ENCODE results near the gene CCDC92. TPM values are rescaled to one million over a fixed set of nuclear protein-coding genes. Genes with fewer than 3 reads are reported as not detected.

Gene CCDC92
- total RNA-seq, 1 donor from 2014 or later = 55.1 TPM

- no peak for DNase-seq (ENCODE audit: extremely low spot score, unreplicated experiment)
- Mint-ChIP-seq H3K4me1 (ENCODE audit: unreplicated experiment) (peaks cover 37% of the 10 kb centered on the region), H3K27ac (ENCODE audit: unreplicated experiment) (no peak overlapping the region), H3K27me3 (ENCODE audit: unreplicated experiment) (no peaks in the 10 kb centered on the region), H3K9me3 (ENCODE audit: unreplicated experiment) (no peaks in the 10 kb centered on the region), H3K36me3 (ENCODE audit: unreplicated experiment) (peaks cover 38% of the 10 kb centered on the region), H3K4me3 (ENCODE audit: unreplicated experiment) (no peak overlapping the region)
- no peak for TF ChIP-seq CTCF (IDR thresholded peaks at IDR 0.05)
Measured at GRCh38 chr12:123990511-123990910, 17.9 kb upstream of the CCDC92 start.

GRCh38 chr12:123989753-123990152 lies 17.1 kb upstream of the CCDC92 start:
- no peak overlapping the region for H3K4me3 Mint-ChIP-seq (ENCODE audit: unreplicated experiment)
- no peaks in the 10 kb centered on the region for H3K27me3 Mint-ChIP-seq (ENCODE audit: unreplicated experiment)
- TF ChIP-seq CTCF (IDR thresholded peaks at IDR 0.05) = no peak
- peaks cover 38% of the 10 kb centered on the region for H3K36me3 Mint-ChIP-seq (ENCODE audit: unreplicated experiment)
- no peak overlapping the region for H3K27ac Mint-ChIP-seq (ENCODE audit: unreplicated experiment)
- H3K4me1 Mint-ChIP-seq (ENCODE audit: unreplicated experiment) = peaks cover 38% of the 10 kb centered on the region
- no peaks in the 10 kb centered on the region for H3K9me3 Mint-ChIP-seq (ENCODE audit: unreplicated experiment)
- no peak for DNase-seq (ENCODE audit: extremely low spot score, unreplicated experiment)

- no peak overlapping the region for H3K4me3 Mint-ChIP-seq (ENCODE audit: unreplicated experiment)
- no peak for DNase-seq (ENCODE audit: extremely low spot score, unreplicated experiment)
- H3K27ac Mint-ChIP-seq (ENCODE audit: unreplicated experiment) = no peak overlapping the region
- no peak for TF ChIP-seq CTCF (IDR thresholded peaks at IDR 0.05)
- peaks cover 38% of the 10 kb centered on the region for H3K36me3 Mint-ChIP-seq (ENCODE audit: unreplicated experiment)
- peaks cover 36% of the 10 kb centered on the region for H3K4me1 Mint-ChIP-seq (ENCODE audit: unreplicated experiment)
- H3K27me3 Mint-ChIP-seq (ENCODE audit: unreplicated experiment) = no peaks in the 10 kb centered on the region
- H3K9me3 Mint-ChIP-seq (ENCODE audit: unreplicated experiment) = no peaks in the 10 kb centered on the region
Measured at GRCh38 chr12:123989168-123989567, 16.5 kb upstream of the CCDC92 start.

- no peak for DNase-seq (ENCODE audit: extremely low spot score, unreplicated experiment)
- H3K36me3 Mint-ChIP-seq (ENCODE audit: unreplicated experiment) = peaks cover 36% of the 10 kb centered on the region
- no peak overlapping the region for H3K4me3 Mint-ChIP-seq (ENCODE audit: unreplicated experiment)
- no peaks in the 10 kb centered on the region for H3K27me3 Mint-ChIP-seq (ENCODE audit: unreplicated experiment)
- no peak for TF ChIP-seq CTCF (IDR thresholded peaks at IDR 0.05)
- H3K4me1 Mint-ChIP-seq (ENCODE audit: unreplicated experiment) = peaks cover 32% of the 10 kb centered on the region
- H3K27ac Mint-ChIP-seq (ENCODE audit: unreplicated experiment) = peak overlapping the region; percentile 78
- H3K9me3 Mint-ChIP-seq (ENCODE audit: unreplicated experiment) = no peaks in the 10 kb centered on the region
Measured at GRCh38 chr12:123987022-123987421, 14.4 kb upstream of the CCDC92 start.

GRCh38 chr12:123986374-123986965 lies 13.8 kb upstream of the CCDC92 start:
- Mint-ChIP-seq H3K36me3 (ENCODE audit: unreplicated experiment) (peaks cover 32% of the 10 kb centered on the region), H3K4me1 (ENCODE audit: unreplicated experiment) (peaks cover 32% of the 10 kb centered on the region), H3K9me3 (ENCODE audit: unreplicated experiment) (no peaks in the 10 kb centered on the region), H3K27ac (ENCODE audit: unreplicated experiment) (peak overlapping the region; percentile 78), H3K27me3 (ENCODE audit: unreplicated experiment) (no peaks in the 10 kb centered on the region), H3K4me3 (ENCODE audit: unreplicated experiment) (no peak overlapping the region)
- TF ChIP-seq CTCF (IDR thresholded peaks at IDR 0.05) = no peak
- no peak for DNase-seq (ENCODE audit: extremely low spot score, unreplicated experiment)
